Spleen (tissue), 7 donors: Measurements from ENCODE around the gene DLG3.

ENCODE experiments used
- POLR2A ChIP-seq, 3 donors: fragments of 450-650 bp; IDR thresholded peaks; one replicate each; pipeline ENCODE4 v1.5.1; 2017; ENCODE audit warnings: antibody characterized with exemption in 3 of 3, mild to moderate bottlenecking in 1 of 3
- POLR2AphosphoS5 ChIP-seq, 3 donors: sonication (generic); formaldehyde crosslinking; IDR thresholded peaks; one replicate each; pipeline ENCODE4 v1.5.1; 2017; ENCODE audit warnings: antibody characterized with exemption in 3 of 3
- TF ChIP-seq, protein P1 (sequence below), 11 experiments: fragments of 200-600 bp in 7 of 11; fragments of 450-650 bp in 4 of 11; sonication (generic) in 4 of 11; IDR thresholded peaks in 8 of 11; conservative IDR thresholded peaks in 3 of 11; 1 replicate in 7 of 11; 2 replicates in 4 of 11; pipeline versions ENCODE4 v1.4.0 to v1.8.0; 2016 to 2021; ENCODE audit warnings: antibody characterized with exemption in 11 of 11, inconsistent platforms in 4 of 11, mild to moderate bottlenecking in 1 of 11
- donor health status: DM: no; HTN: no; CAD: no; lungs with moderate emphysema.
- donor health status: DM: no; HTN: no; CAD: no.
- donor health status: DM: no; HTN: no; CAD: no.

GRCh38 chrX:70500826-70501225, 56.2 kb downstream of the DLG3 start:
- TF ChIP-seq, protein P1, sequence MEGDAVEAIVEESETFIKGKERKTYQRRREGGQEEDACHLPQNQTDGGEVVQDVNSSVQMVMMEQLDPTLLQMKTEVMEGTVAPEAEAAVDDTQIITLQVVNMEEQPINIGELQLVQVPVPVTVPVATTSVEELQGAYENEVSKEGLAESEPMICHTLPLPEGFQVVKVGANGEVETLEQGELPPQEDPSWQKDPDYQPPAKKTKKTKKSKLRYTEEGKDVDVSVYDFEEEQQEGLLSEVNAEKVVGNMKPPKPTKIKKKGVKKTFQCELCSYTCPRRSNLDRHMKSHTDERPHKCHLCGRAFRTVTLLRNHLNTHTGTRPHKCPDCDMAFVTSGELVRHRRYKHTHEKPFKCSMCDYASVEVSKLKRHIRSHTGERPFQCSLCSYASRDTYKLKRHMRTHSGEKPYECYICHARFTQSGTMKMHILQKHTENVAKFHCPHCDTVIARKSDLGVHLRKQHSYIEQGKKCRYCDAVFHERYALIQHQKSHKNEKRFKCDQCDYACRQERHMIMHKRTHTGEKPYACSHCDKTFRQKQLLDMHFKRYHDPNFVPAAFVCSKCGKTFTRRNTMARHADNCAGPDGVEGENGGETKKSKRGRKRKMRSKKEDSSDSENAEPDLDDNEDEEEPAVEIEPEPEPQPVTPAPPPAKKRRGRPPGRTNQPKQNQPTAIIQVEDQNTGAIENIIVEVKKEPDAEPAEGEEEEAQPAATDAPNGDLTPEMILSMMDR (IDR thresholded peaks at IDR 0.05 in 8 of 11, conservative IDR thresholded peaks at IDR 0.05 in 3 of 11), result no peak
- TF ChIP-seq POLR2A (IDR thresholded peaks at IDR 0.05) (no peak), POLR2AphosphoS5 (IDR thresholded peaks at IDR 0.05) (no peak)
